Caki2 (cell line): Measurements from ENCODE around the gene TFIP11. TPM values are rescaled to one million over a fixed set of nuclear protein-coding genes. Genes with fewer than 3 reads are reported as not detected.
A peak's percentile ranks its signal among the peaks of the same experiment; 100 is the strongest.

ENCODE experiments used
- DNase-seq: peaks from one replicate; pipeline ENCODE4 v3.0.0-alpha.2; 2015; ENCODE audit warnings: low read depth
- in situ Hi-C: cut with HindIII; loops from 2 replicates; pipeline ENCODE4 v1.10.0; 2016; ENCODE audit warnings: low sequenced_read_pairs, low pct_unique_long_range_greater_than_20kb, mixed read lengths
- total RNA-seq: library from RNA; depleted of rRNA; stranded (reverse); fragments of >200 nt; shearing (Covaris generic); gene quantifications from 2 replicates; pipeline ENCODE4 v1.2.3, GENCODE V29; 2014; ENCODE audit warnings: low replicate concordance

TFIP11 gene
- total RNA-seq, 1 experiment from 2014 or later, result 39.7 TPM

GRCh38 chr22:26483439-26484359, 28.6 kb downstream of the TFIP11 start, which contains the start of the genes HPS4 and SRRD:
Gene HPS4 (minus strand): TSS chr22:26483783. CDS start chr22:26481762, 2,021 bp downstream.
Gene SRRD (plus strand): TSS chr22:26483877. CDS start chr22:26483891, 14 bp downstream.
- in situ Hi-C loops, result no loop called here
- peak; percentile 93 for DNase-seq

GRCh38 chr22:26483043-26483438, 29.2 kb downstream of the TFIP11 start:
- no peak for DNase-seq

GRCh38 chr22:26482161-26482560, 30.1 kb downstream of the TFIP11 start:
- no peak for DNase-seq
- in situ Hi-C loops, result no loop called here

More at GRCh38 chr22:26483043-26483438, 29.2 kb downstream of the TFIP11 start:
- in situ Hi-C loops, result no loop called here

- in situ Hi-C loops, result no loop called here
- no peak for DNase-seq
These were observed 30.6 kb downstream of the TFIP11 start for GRCh38 chr22:26481694-26482093.

- no peak for DNase-seq
- in situ Hi-C loops, result no loop called here
These were observed 31.1 kb downstream of the TFIP11 start for GRCh38 chr22:26481112-26481693.

- DNase-seq, result no peak
- in situ Hi-C loops, result no loop called here
These were observed 31.7 kb downstream of the TFIP11 start for GRCh38 chr22:26480611-26480932.

- in situ Hi-C loops, result no loop called here
- no peak for DNase-seq
These were observed 32.3 kb downstream of the TFIP11 start for GRCh38 chr22:26479792-26480610.

GRCh38 chr22:26479043-26479791, 33.1 kb downstream of the TFIP11 start:
- DNase-seq, result no peak
- in situ Hi-C loops, result no loop called here

GRCh38 chr22:26477341-26477731, 34.9 kb downstream of the TFIP11 start:
- in situ Hi-C loops, result no loop called here
- no peak for DNase-seq

- DNase-seq, result no peak
- in situ Hi-C loops, result no loop called here
These were observed 35.5 kb downstream of the TFIP11 start for GRCh38 chr22:26476705-26477340.

- in situ Hi-C loops, result no loop called here
- DNase-seq, result peak; percentile 52
These were observed 37.6 kb downstream of the TFIP11 start for GRCh38 chr22:26474682-26475081.

- in situ Hi-C loops, result no loop called here
- DNase-seq, result peak; percentile 95
These were observed 40.8 kb downstream of the TFIP11 start for GRCh38 chr22:26471522-26471921.

- no peak for DNase-seq
- in situ Hi-C loops, result no loop called here
These were observed 41.5 kb downstream of the TFIP11 start for GRCh38 chr22:26470807-26471206.

GRCh38 chr22:26466196-26466595, 46.1 kb downstream of the TFIP11 start:
- DNase-seq, result no peak
- in situ Hi-C loops, result no loop called here

- DNase-seq, result no peak
- in situ Hi-C loops, result no loop called here
These were observed 48.0 kb downstream of the TFIP11 start for GRCh38 chr22:26464312-26464711.

GRCh38 chr22:26463688-26464087, 48.6 kb downstream of the TFIP11 start:
- in situ Hi-C loops, result no loop called here
- no peak for DNase-seq

- no peak for DNase-seq
- in situ Hi-C loops, result no loop called here
These were observed 49.1 kb downstream of the TFIP11 start for GRCh38 chr22:26463101-26463661.
